Right atrium auricular region (tissue), 2 donors: Measurements from ENCODE around the gene COL27A1. TPM values are rescaled to one million over a fixed set of nuclear protein-coding genes. Genes with fewer than 3 reads are reported as not detected.
A peak's percentile ranks its signal among the peaks of the same experiment; 100 is the strongest.

Source experiments
- DNase-seq: peaks from one replicate; pipeline ENCODE4 v3.0.0-alpha.2; 2019; ENCODE audit warnings: low spot score
- H3K27ac ChIP-seq, 2 donors: fragments of 200-600 bp; sonication (generic); 1 replicate in 1 of 2; 2 replicates in 1 of 2; pipeline ENCODE4 v1.5.1; 2016 to 2019
- H3K27me3 ChIP-seq, 2 donors: fragments of 200-600 bp; sonication (generic); one replicate each; pipeline versions ENCODE4 v1.5.1 to v1.6.0; 2017 to 2019
- H3K36me3 ChIP-seq: fragments of 200-600 bp; sonication (generic); one replicate; pipeline ENCODE4 v1.5.1; 2016
- H3K4me1 ChIP-seq, 2 donors: fragments of 200-600 bp; sonication (generic); one replicate each; pipeline versions ENCODE4 v1.5.1 to v1.6.0; 2017 to 2019
- H3K4me3 ChIP-seq, 2 donors: fragments of 200-600 bp; sonication (generic); 1 replicate in 1 of 2; 2 replicates in 1 of 2; pipeline ENCODE4 v1.5.1; 2017 to 2019; ENCODE audit warnings: mild to moderate bottlenecking in 1 of 2, moderate library complexity in 1 of 2
- H3K9me3 ChIP-seq, 2 donors: fragments of 200-600 bp; sonication (generic); one replicate each; pipeline ENCODE4 v1.5.1; 2019
- CTCF ChIP-seq, 2 donors: fragments of 200-600 bp; sonication (generic); IDR thresholded peaks; one replicate each; pipeline ENCODE4 v1.5.1; 2019; ENCODE audit warnings: antibody characterized with exemption in 2 of 2
- total RNA-seq, 2 donors: library from RNA; depleted of rRNA; stranded (reverse); fragments of >200 nt; gene quantifications; one replicate each; pipeline ENCODE4 v1.1.0, GENCODE V29; 2016

COL27A1 gene
- total RNA-seq, 2 donors from 2014 or later: 1.5 to 2.7 TPM

GRCh38 chr9:114210691-114211276 lies 55.4 kb downstream of the COL27A1 start:
- H3K27me3 ChIP-seq: no peaks in the 10 kb centered on the region
- DNase-seq: no peak
- no peak for TF ChIP-seq CTCF (IDR thresholded peaks at IDR 0.05)
- H3K9me3 ChIP-seq: no peaks in the 10 kb centered on the region
- peaks cover 0 to 66% of the 10 kb centered on the region in 2 donors for H3K4me1 ChIP-seq
- no peaks in the 10 kb centered on the region for H3K36me3 ChIP-seq
- H3K4me3 ChIP-seq: no peak overlapping the region
- H3K27ac ChIP-seq: no peak overlapping the region

GRCh38 chr9:114212826-114213225 lies 57.5 kb downstream of the COL27A1 start:
- no peaks in the 10 kb centered on the region for H3K27me3 ChIP-seq
- H3K36me3 ChIP-seq: no peaks in the 10 kb centered on the region
- TF ChIP-seq CTCF (IDR thresholded peaks at IDR 0.05): no peak
- no peaks in the 10 kb centered on the region for H3K9me3 ChIP-seq
- H3K4me1 ChIP-seq: peaks cover 0 to 53% of the 10 kb centered on the region in 2 donors
- H3K27ac ChIP-seq: no peak overlapping the region
- H3K4me3 ChIP-seq: no peak overlapping the region
- DNase-seq: no peak

GRCh38 chr9:114213566-114213965 lies 58.2 kb downstream of the COL27A1 start:
- peak overlapping the region in 1 of 2 donors; percentile 42 for H3K27ac ChIP-seq
- H3K4me1 ChIP-seq: peaks cover 0 to 50% of the 10 kb centered on the region in 2 donors
- no peaks in the 10 kb centered on the region for H3K27me3 ChIP-seq
- no peaks in the 10 kb centered on the region for H3K9me3 ChIP-seq
- DNase-seq: no peak
- H3K36me3 ChIP-seq: no peaks in the 10 kb centered on the region
- TF ChIP-seq CTCF (IDR thresholded peaks at IDR 0.05): no peak
- H3K4me3 ChIP-seq: no peak overlapping the region

- Histone ChIP-seq H3K4me1 (peaks cover 0 to 50% of the 10 kb centered on the region in 2 donors), H3K4me3 (no peak overlapping the region), H3K9me3 (no peaks in the 10 kb centered on the region), H3K27ac (peak overlapping the region; percentile 1 to 42), H3K36me3 (no peaks in the 10 kb centered on the region), H3K27me3 (no peaks in the 10 kb centered on the region)
- DNase-seq: peak; percentile 70
- no peak for TF ChIP-seq CTCF (IDR thresholded peaks at IDR 0.05)
These were observed 58.8 kb downstream of the COL27A1 start for GRCh38 chr9:114214181-114214580.

GRCh38 chr9:114214686-114215414 lies 59.5 kb downstream of the COL27A1 start:
- no peak for TF ChIP-seq CTCF (IDR thresholded peaks at IDR 0.05)
- no peaks in the 10 kb centered on the region for H3K9me3 ChIP-seq
- DNase-seq: no peak
- H3K27ac ChIP-seq: peak overlapping the region; percentile 1 to 42
- H3K27me3 ChIP-seq: no peaks in the 10 kb centered on the region
- no peaks in the 10 kb centered on the region for H3K36me3 ChIP-seq
- peaks cover 0 to 50% of the 10 kb centered on the region in 2 donors for H3K4me1 ChIP-seq
- no peak overlapping the region for H3K4me3 ChIP-seq
